ENCODE data around the gene APBB2.
A peak's percentile ranks its signal among the peaks of the same experiment; 100 is the strongest.
"Not testable (repeated sequence)": the region's sequence is repeated elsewhere in the genome, so short reads cannot be mapped to it uniquely, and the experiment has no call there.

APBB2 gene

DNA sequence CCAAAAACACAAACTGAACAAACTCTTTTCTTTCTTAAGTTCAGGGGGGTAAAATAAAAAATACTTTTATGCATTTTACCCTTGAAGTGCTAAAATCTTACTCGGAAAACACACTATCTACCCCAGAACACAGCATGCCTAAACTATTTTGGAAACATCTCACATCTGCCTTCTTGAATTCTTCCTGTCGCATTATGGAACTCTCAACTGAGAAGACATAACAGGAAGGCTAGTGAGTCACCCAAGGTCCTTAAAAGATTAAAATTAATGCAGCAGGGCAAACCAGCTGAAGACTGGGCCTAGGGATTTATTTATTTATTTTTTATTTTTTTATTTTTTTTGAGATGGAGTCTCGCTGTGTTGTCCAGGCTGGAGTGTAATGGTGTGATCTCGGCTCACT is 208.2 kb downstream of the APBB2 start:
- DNase-seq = no peak

DNA sequence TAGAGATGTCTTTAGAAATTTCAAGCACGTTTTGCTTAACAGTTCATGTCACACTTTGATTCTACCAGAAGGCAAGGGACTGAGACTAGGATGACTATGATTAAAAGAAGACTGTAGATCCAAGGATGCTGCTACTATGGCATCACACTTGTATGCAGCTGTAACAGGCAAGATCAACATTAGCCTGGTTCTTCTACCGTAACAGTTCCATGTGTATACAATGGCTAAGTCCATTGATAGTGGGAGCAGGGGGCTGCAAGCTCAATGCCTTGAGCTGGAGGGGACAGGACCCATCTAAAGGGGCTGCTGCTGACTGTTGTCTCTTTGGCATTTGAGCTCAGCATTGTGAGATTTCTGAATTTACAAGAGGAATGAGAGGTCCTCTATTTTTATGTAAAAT is 212.0 kb downstream of the APBB2 start:
- no peak for DNase-seq

DNA sequence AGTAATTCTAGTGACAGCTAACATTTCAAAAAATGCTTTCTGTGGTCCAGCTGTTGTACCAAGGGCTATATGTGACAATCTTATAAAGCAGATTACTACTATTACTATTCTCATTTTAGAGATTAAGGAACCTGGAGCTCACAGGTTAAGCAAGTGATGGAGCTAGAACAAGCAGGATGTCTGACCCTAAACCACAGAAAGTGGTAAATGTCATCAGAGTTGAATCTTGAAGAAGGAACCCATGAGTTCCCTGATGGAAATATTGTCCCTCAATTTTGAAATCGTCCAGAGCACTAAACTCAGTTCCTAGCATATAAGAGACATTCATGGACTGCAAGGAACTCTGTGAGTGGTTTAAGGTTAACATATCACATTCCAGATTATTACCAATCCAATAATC is 214.0 kb downstream of the APBB2 start:
- DNase-seq = no peak

DNA sequence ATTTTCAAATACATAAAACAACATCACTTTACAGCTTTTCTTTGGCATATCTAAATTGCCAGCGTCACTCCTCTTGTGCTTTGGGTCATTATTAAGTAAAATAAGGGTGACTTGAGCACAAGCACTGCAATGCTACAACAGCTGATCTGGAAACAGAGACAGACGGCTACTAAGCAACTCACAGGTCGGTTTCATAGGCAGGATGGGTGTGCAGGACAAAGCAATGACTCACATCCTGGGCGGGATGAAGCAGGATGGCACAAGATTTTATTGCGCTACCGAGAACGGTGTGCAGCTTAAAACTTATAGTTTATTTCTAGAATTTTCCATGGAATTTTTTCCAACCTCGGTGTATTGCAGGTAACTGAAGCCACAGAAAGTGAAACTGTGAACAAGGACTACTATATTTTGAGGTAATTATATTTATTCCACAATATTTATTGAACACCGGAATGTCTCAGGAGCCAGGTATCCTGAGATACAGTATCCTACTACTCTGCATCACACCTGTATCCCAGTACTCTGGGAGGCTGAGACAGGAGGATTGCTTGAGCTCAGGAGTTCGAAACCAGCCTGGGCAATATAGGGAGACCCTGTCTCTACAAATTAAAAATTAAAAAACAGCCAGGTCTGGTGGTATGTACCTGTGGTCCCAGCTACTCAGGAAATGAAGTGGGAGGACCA is 215.5 kb downstream of the APBB2 start:
- DNase-seq = no peak

DNA sequence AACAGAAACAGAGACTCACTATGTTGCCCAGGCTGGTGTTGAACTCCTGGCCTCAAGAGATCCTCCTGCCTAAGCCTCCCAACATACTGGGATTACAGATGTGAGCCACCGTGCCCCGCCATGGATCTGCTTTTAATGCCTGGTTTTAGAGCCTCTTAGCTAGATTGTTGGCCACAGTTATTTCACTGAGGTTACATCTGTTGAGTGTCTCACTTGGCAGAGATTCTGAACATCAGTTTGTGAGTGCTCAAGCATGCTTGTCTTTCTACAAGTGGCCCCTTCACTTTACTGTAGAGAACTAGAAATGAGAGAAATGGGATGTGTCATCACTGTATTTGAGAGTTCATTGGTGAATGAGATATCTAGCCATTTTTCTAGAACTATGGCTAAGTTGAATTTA is 218.5 kb downstream of the APBB2 start:
- DNase-seq = no peak

DNA sequence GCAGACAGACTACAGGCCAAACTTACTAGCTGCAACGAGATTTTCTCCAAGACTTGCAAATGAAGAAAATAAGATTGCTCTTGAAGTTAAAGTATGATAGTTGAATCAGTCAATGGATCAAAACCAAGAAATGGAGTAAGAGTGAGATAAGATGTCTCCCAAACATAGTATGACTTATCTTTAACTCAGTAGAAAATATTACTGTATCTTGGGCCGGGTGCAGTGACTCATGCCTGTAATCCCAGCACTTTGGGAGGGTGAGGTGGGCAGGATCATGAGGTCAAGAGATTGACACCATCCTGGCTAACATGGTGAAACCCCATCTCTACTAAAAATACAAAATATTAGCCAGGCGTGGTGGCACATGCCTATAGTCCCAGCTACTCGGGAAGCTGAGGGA is 220.0 kb downstream of the APBB2 start:
- DNase-seq = not testable (repeated sequence)

DNA sequence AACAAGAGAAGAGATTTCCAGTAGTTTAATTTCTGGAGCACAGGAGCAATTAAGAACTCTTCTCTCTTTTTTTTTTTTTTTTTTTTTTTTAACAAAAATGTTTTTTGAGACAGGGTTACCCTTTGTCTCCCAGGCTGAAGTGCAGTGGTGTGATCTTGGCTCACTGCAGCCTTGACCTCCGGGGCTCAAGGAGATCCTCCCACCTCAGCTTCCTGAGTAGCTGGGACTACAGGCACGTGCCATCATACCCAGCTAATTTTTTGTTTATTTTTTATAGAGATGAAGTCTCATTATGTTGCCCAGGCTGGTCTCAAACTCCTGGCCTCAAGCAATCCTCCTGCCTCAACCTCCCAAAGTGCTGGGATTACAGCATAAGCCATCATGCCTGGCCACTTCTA is 221.0 kb downstream of the APBB2 start:
- DNase-seq = not testable (repeated sequence)

DNA sequence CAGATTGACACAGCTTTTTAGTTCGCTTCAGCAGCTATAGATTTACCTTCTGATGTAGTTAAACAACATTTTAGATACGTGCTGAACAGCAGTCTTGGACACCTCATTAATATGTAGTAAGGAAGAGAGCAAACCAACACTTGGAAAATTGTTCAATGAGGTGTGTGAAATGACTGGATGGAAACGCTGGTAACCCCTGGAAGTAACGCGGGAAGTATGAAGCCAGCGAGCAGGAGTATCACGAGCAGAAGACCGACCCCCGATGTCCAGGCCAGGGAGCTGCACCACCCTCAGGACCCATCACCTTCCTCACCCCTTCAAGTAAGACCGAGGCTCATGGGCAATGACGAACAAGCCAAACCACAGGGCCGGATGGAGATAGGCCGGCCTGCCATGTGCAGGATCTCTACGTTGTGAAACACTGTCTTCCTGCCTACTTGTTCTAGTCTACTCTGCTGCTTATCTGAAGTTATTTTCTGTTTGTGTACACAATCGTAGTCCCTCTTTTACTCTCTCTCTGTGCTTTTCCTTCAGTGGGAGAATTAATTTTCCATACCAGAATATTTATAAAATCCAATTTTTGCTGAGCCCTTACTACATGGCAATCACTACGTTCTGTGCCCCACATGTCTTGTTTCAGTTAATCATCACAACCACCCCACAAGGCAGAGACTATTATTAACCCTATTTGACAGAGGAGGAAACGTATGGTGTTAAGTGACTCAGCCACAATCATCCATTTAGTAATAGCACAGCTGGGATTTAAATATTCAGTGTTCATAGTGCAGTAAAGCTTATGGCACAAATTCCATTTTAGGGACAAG is 221.7 kb downstream of the APBB2 start:
- no peak for DNase-seq

DNA sequence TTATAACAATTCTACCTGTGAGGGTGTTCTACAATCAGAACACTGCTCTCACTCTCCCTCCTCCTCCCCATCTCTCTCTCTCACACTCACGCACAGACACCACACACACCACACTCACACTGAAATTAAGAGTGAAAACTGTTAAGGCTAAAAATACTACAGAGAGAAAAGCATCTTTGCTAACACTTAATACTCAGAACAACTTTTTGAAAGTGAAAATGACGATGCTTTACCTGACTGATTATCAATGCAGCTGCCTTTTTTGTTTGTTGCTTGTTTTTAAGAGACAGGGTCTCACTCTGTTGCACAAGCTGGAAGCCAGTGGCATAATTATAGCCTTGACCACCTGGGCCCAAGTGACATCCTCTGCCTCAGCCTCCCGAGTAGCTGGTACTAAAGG is 222.4 kb downstream of the APBB2 start:
- DNase-seq = no peak

DNA sequence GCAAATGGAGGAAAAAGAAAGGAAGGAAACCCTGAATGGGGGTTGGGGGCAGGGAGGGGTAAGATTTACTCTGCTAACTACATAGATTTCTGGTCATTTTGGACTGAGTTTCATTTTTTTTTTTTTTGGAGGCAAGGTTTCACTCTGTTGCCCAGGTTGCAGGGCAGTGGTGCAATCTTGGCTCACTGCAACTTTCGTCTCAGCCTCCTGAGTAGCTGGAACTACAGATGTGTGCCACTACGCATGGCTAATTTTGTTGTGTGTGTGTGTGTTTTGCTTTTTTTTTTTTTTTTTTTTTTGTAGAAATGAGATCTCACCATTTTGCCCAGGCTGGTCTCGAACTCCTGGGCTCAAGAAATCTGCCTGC is 223.5 kb downstream of the APBB2 start:
- no peak for DNase-seq

DNA sequence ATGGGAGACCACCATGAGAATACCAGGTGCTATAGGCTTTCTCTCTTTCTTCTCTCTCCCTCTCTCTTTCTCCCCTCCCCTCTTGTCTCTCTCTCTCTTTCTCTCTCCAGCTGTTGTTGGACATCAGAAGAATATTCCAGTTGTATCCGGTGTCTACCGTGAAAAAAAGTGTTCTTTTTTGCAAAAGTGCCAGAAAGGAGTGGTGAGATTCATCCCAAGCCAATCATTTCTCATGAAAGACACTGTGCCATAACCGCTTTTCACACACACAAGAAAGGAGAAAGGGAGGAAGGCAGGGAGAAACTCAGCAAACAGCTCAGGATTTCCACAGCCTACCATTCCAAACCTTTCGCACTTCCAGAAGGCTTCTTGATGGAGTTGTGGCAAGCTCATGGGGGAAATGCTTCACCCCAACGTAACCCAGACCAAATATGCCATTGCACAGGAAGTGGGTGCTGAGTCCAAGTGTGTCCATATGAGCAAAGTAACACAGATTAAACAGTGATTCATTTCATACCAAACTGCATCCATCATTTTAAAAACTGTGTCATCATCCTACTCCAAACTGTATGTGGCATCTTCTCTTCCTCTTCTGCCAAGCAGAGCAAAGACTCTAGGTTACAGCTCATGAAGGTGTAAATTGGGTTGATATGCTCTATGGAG is 224.0 kb downstream of the APBB2 start:
- no peak for DNase-seq

DNA sequence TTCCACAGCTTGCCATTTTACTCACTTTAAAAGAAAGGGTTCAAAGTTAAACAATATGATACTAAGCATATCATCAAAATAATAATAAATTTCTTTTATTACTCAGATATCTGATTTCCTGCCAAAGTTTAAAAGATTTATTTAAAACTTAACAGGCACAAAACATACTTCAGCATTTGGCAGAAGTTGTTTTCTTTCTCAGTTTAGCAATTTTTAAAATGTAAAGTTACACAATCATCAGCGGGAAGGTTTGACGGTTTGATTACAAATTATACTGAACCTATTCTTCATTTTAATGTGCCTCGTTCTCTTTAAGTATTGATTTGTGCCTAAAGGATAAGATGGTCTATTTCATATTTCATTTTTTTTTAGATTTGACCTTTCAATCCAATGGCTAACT is 227.2 kb downstream of the APBB2 start:
- no peak for DNase-seq

DNA sequence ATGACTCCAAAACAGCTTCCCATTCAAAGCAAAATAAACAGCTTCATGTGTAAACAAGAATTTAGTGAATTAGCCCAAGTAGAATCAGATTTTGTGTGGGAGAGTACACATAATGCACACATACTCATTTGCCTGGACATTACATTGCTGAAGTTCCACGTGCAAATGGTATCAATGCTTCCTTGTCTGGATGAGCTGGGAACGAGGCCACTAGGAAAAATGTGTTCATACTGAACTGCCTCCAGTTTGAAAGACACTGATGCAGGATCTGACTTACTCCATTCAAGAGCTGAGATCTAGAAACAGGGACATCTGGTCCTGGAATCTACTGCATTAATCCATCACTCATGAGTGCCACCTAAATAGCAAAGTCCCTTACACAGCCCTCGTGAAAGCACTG is 228.0 kb downstream of the APBB2 start:
- DNase-seq = no peak

DNA sequence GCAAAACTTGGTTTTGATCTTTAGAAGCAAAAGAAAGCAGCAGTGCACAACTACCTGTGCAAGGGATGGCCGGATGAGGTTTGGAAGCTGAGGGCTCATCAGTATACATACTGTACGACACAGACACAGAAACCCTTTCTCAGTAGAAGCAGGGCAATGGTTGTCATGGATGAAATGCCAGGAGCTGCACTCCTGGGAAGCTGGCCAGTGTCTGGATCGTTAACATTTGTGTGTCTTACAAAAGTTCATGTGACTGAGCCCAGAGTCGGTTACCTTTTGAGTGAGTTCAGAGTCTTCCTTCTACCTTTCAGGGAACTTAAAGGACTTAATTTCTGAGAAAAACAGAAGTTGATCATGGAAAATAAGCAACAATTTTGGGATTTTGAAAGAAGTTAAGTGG is 230.3 kb downstream of the APBB2 start:
- DNase-seq = no peak

DNA sequence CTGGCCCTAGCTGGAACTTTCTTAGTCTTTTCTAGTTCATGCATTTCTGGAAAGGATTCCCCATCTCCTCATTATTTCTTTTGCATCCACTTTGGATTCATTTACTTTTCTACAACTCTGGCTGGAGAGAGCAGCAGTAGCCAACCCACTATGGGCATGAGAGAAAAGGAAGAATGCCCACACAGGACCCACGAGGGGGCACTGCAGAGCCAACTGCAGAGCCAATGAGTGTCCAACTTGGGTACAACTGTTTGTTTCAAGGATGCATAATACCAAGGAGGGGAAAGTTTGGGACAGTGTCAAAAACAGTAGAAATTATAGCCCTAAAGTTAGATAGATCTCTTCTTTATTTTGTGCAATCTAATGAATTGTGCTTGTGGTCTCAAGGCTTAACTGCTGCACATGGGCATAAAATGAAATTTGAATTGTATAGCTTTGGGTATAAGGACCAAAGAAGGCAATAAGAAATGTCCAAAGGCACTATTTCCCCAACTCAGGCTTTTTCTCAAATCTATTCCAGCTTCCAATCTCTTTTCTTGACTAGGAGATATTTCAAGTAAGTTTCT is 233.9 kb downstream of the APBB2 start:
- no peak for DNase-seq

DNA sequence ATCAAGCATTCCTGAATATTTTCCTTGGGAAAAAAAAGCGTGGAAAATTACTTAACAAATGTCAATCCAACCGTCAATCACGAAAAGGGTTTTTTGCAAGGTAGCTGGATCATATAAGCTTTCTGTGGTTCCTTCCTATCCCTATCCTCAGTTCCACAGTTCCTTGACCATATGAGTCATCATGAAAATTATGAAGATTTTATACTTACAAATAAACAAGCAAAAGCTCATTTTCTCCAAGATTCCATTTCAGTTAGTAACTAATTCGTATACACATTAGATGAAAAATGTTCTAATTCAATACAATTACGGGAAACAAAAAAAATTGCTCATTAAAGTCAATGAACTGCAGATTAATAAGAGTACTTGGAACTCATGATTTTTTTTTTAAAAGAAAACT is 235.8 kb downstream of the APBB2 start:
- no peak for DNase-seq

DNA sequence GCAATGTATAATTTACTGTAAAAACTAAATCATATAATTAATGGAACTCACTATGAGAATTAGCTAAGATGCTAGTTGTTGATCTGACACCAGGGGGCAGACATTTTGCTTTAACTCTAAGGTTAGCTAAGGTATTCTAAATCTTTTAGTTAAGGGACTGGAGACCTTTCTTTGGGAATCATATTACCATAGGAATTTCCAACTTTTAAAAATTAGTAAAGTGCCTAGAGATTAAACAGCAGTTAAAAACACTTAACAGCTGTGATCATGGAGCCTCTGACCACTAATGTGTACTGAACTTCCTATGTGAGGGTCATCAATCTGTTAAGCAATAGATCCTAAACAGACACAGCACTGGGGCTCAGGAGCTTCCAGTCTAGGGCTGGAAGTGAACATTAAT is 238.0 kb downstream of the APBB2 start:
- DNase-seq = peak; percentile 25

DNA sequence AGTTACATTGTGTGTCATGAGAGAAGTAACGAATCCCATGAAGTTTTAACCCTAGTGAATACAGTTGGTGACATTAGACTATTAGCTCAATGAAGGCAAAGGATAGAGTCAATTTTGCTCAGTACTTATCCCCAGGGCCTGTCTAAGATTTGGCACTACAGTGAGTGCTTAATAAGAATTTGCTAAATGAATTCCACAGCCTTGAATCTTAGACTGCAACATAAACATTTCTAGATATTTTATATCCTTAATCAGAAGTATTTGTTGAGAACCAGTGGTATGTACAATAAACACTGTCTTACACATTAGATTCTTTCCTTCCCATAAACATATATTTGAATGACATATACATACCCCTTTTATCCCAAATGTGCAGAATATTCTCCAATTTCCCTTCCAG is 241.6 kb downstream of the APBB2 start:
- no peak for DNase-seq

DNA sequence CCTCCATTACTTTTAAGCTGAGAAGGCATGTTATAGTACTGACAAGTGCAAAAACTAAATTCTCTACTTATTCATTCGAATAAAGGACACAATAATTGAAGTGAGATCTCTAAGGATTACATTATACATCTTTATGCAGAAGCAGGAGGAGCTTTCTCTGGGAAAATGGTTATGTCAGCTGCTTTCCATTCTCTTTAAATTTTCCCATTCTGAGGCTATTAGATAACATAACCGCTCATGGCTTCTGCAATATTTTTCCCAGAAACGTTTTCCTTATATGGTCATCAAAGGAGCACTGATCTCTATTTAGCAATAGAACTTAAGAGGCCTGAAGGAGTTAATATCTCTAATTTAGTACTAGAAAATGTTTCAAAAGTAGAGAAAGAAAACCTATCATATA is 243.0 kb downstream of the APBB2 start:
- DNase-seq = no peak

DNA sequence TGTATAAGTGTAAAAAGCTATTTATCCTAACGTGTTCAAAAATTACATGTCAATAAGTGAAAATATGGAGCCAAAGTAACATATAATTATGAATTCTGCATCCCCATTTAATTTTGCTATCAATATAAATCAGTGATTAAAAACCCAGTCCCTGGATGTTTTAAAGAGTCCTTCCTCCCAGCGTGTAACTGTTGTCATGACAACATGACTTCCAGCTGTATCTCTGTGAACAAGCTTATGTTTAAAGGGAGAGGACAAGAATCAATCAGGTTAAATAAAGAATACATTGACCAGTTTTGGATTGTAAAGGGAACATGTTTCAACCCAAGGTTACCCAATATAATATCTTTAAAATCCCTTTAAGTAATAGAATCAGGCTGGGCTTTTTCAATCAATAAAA is 244.8 kb downstream of the APBB2 start:
- no peak for DNase-seq

DNA sequence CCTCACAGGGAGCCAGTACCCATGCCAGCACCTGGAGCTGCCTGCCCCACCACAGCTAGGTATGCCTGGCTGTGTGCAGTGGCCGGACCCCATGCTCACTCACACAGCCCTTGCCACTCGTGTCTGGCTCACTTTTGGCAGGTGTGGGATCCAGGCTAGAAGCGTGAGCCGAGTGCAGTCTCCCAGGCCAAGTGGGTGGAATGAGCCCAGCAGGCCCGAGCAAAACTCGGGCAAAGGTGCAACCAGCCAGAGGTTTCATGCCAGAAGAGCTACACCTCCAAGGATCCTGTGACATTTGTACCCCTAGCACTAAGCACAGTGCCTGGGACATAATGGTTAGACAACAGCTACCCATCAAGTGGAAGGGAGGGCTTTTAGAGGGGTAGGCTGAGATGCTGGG is 246.8 kb downstream of the APBB2 start:
- DNase-seq = no peak

DNA sequence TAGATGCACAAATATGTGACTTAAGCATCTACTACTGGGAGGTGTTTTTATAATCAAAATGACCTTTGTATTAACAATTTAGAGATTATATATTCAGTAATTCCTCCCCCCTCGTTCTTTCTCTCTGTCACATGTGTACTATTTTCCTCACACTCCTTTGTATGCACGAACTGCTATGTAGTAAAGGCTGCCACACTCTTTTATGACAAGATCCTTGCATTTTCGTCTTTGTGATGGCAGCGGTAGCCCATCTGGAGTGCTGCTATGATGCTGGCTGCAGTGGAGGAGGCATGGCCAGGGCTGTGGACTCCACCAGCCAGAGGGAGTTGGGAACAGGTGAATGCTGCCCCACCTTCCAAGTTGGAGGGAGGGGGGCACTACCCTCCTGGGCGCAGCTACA is 248.3 kb downstream of the APBB2 start:
- DNase-seq = no peak

DNA sequence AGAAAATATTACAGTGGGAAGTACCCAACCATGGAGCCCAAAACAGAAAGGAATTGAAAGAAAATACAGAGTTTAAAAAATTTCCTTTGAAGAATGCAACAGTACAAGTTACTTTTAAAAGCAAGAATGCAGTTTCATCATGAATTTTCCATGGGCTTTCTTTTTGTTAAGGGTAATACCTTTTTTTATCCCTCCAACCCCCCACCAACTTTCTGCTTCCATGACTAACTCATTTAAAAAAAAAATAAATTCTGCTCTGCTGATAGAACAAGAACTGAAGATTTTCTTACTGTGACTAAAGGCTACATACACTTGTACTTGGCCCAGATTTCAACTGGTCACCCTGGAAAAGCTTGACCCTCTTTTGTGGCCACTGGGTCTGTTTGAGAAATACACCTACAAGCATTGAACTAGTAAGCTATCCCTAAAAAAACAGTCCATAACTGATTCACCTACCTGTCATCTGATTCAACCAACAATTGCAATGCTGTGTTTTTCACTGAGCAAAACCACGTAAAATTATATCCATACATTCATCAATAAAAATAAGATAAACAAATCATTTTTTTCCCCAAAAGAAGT is 250.4 kb downstream of the APBB2 start:
- no peak for DNase-seq
